Endothelial cell of umbilical vein (primary cell): ENCODE results near the gene CD44. TPM values are rescaled to one million over a fixed set of nuclear protein-coding genes. Genes with fewer than 3 reads are reported as not detected.

ENCODE experiments used
- BruUV-seq: library from RNA; stranded (reverse); fragments of 400-500 nt; replicated peaks from 2 replicates; lab custom pipeline; 2021; lab: Mats Ljungman, UMichigan
- CTCF ChIA-PET: fragments of 300-600, 350-600 bp; sonication (Branson Sonifier 250); formaldehyde crosslinking; loops from one replicate; lab custom pipeline; 2021; ENCODE audit warnings: antibody characterized with exemption, inconsistent platforms; lab: Charles Lee
- POLR2A ChIA-PET: fragments of 300-600, 350-600 bp; sonication (Branson Sonifier 250); formaldehyde crosslinking; loops from one replicate; lab custom pipeline; 2021; ENCODE audit warnings: antibody characterized with exemption, inconsistent platforms; lab: Charles Lee
- DNase-seq: peaks from one replicate; pipeline ENCODE4 v3.0.0-alpha.2; 2011; ENCODE audit warnings: low read depth, low spot score
- FAIRE-seq: peaks from 2 replicates; lab custom pipeline; 2011; peaks lifted over from hg19 to GRCh38; lab: Jason Lieb, UNC
- H2AFZ ChIP-seq: 2 replicates; pipeline ENCODE4 v1.6.0; 2012; ENCODE audit warnings: low read depth, low read length, control low read depth, inconsistent platforms
- H3K27ac ChIP-seq: 2 replicates; pipeline ENCODE4 v1.5.1; 2011; ENCODE audit warnings: low read depth, mild to moderate bottlenecking, control low read depth, low read length, moderate library complexity; ENCODE audit not compliant: insufficient read depth
- H3K27me3 ChIP-seq, 2 experiments: 2 replicates each; pipeline versions ENCODE4 v1.6.0 to v1.6.1; 2011; ENCODE audit warnings: low read length in 2 of 2, mixed read lengths in 1 of 2; ENCODE audit not compliant: control insufficient read depth in 2 of 2, insufficient read depth in 2 of 2
- H3K36me3 ChIP-seq, 2 experiments: 2 replicates in 1 of 2; 3 replicates in 1 of 2; pipeline ENCODE4 v1.5.1; 2011; ENCODE audit warnings: low read length in 2 of 2, mild to moderate bottlenecking in 1 of 2, moderate library complexity in 1 of 2; ENCODE audit not compliant: control insufficient read depth in 2 of 2, insufficient read depth in 2 of 2; ENCODE audit errors: extremely low read depth in 1 of 2
- H3K4me1 ChIP-seq: 3 replicates; pipeline ENCODE4 v1.5.1; 2011; ENCODE audit warnings: mild to moderate bottlenecking, low read length; ENCODE audit not compliant: control insufficient read depth, insufficient read depth; ENCODE audit errors: extremely low read depth
- H3K4me2 ChIP-seq: 2 replicates; pipeline ENCODE4 v1.6.1; 2011; ENCODE audit warnings: low read length, control low read depth, mixed read lengths; ENCODE audit not compliant: insufficient read depth
- H3K4me3 ChIP-seq, 3 experiments: fragments of 200-600 bp in 1 of 3; sonication (generic), shearing (Covaris generic) in 1 of 3; replicated peaks in 1 of 3; 2 replicates each; pipeline ENCODE4 v1.5.1; 2011 to 2016; ENCODE audit warnings: control low read depth in 3 of 3, low read length in 3 of 3, mild to moderate bottlenecking in 2 of 3, inconsistent platforms in 1 of 3, low read depth in 1 of 3, moderate library complexity in 1 of 3; ENCODE audit not compliant: insufficient read depth in 1 of 3
- H3K79me2 ChIP-seq: 2 replicates; pipeline ENCODE4 v1.6.0; 2012; ENCODE audit warnings: low read length, inconsistent platforms; ENCODE audit not compliant: control insufficient read depth, insufficient read depth
- H3K9ac ChIP-seq: replicated peaks from 2 replicates; pipeline ENCODE3; 2011; ENCODE audit warnings: low read length, control low read depth; ENCODE audit not compliant: insufficient read depth; ENCODE audit errors: extremely low read depth
- H3K9me1 ChIP-seq: replicated peaks from 3 replicates; pipeline ENCODE4 v1.6.0; 2011; ENCODE audit warnings: mild to moderate bottlenecking, low read length; ENCODE audit not compliant: control insufficient read depth, insufficient read depth; ENCODE audit errors: extremely low read depth
- H3K9me3 ChIP-seq: replicated peaks from 2 replicates; pipeline ENCODE4 v1.5.1; 2012; ENCODE audit warnings: low read length, inconsistent platforms; ENCODE audit not compliant: control insufficient read depth, insufficient read depth
- H4K20me1 ChIP-seq: replicated peaks from 2 replicates; pipeline ENCODE3; 2011; ENCODE audit warnings: mild to moderate bottlenecking, low read length; ENCODE audit not compliant: control insufficient read depth, insufficient read depth; ENCODE audit errors: extremely low read depth
- CTCF ChIP-seq, 2 donors: IDR thresholded peaks; 1 replicate in 1 of 2; 2 replicates in 1 of 2; pipeline ENCODE4 v1.5.1; 2011; ENCODE audit warnings: low read length in 2 of 2, mild to moderate bottlenecking in 2 of 2, moderate library complexity in 2 of 2, control low read depth in 1 of 2, inconsistent platforms in 1 of 2, low read depth in 1 of 2; ENCODE audit not compliant: insufficient read depth in 1 of 2; ENCODE audit errors: extremely low read depth in 1 of 2
- EZH2 ChIP-seq: IDR thresholded peaks from 2 replicates; pipeline ENCODE4 v1.6.1; 2012; ENCODE audit warnings: borderline replicate concordance, low read depth, mild to moderate bottlenecking, moderate library complexity, low read length, inconsistent platforms; ENCODE audit not compliant: severe bottlenecking
- FOS ChIP-seq: IDR thresholded peaks from 2 replicates; pipeline ENCODE4 v1.6.1; 2011; ENCODE audit warnings: mild to moderate bottlenecking, low read length, moderate library complexity, borderline replicate concordance; ENCODE audit not compliant: insufficient read depth
- GATA2 ChIP-seq: IDR thresholded peaks from 2 replicates; pipeline ENCODE4 v1.7.0; 2011; ENCODE audit warnings: low read depth, mild to moderate bottlenecking, moderate library complexity, mixed read lengths, low read length; ENCODE audit not compliant: insufficient read length, insufficient read depth
- JUN ChIP-seq: IDR thresholded peaks from 2 replicates; pipeline ENCODE4 v1.6.1; 2011; ENCODE audit warnings: borderline replicate concordance, low read depth; ENCODE audit not compliant: insufficient read length, insufficient read depth
- MAX ChIP-seq: IDR thresholded peaks from 2 replicates; pipeline ENCODE4 v1.6.1; 2011; ENCODE audit not compliant: insufficient read depth, insufficient read length
- MYC ChIP-seq: IDR thresholded peaks from one replicate; pipeline ENCODE4 v1.6.1; 2011; ENCODE audit warnings: mild to moderate bottlenecking, low read depth, low read length
- POLR2A ChIP-seq: IDR thresholded peaks from 2 replicates; pipeline ENCODE4 v1.6.1; 2012; ENCODE audit warnings: low read depth, mild to moderate bottlenecking, control low read depth, low read length
- POLR2AphosphoS5 ChIP-seq: IDR thresholded peaks from 2 replicates; pipeline ENCODE4 v1.6.1; 2012; ENCODE audit warnings: low read depth, mild to moderate bottlenecking, control low read depth, low read length, moderate library complexity; ENCODE audit not compliant: insufficient read depth
- dilution Hi-C: fragments of 300-500 bp; cut with MboI; formaldehyde crosslinking; loops from one replicate; pipeline ENCODE4 v1.15.0; 2019; ENCODE audit warnings: low sequenced_read_pairs; ENCODE audit not compliant: extremely low pct_ligation_motif_present
- intact Hi-C: fragments of 100-400 bp; cut with micrococcal nuclease; formaldehyde crosslinking; loops from one replicate; pipeline ENCODE4 v1.10.0; 2022
- polyA plus RNA-seq, 4 experiments: library from polyadenylated mRNA; depleted of rRNA in 3 of 4; stranded (reverse) in 3 of 4; unstranded in 1 of 4; fragments of >200 nt; gene quantifications; 2 replicates each; pipeline versions ENCODE4 v1.2.1 to v1.2.3, GENCODE V29; 2011 to 2012; ENCODE audit warnings: missing spikeins in 1 of 4
- total RNA-seq: library from RNA; stranded (reverse); gene quantifications from 2 replicates; pipeline ENCODE4 v1.2.3, GENCODE V29; 2021

Gene CD44
- total and polyA plus RNA-seq, 2 donors (not counting 3 experiments of a cell fraction or from before 2014, with no cell fraction given), result 25.5 to 26.3 TPM

DNA sequence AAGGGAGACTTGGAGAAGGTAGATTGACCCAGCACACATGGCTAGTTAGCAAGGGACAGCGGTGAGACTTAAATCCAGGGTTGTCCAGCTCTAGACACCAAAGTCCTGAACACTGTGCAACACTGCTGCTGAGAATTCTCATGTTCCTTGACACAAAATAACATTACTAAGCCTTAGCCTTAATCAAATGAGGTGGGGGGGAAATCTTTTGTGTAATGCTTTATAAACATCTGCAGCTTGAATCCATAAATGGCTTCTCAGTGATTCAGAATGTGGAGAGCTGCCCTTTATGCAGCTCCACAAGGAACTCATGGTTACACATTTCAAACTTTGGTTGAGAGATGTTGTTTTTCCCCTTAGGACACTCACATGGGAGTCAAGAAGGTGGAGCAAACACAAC is 80.0 kb downstream of the CD44 start:
- Histone ChIP-seq H3K36me3 (peaks cover 0 to 2% of the 10 kb centered on the region in 2 experiments), H3K27me3 (no peaks in the 10 kb centered on the region), H2AFZ (no peak overlapping the region), H3K9ac (no peak overlapping the region), H3K4me2 (no peak overlapping the region), H3K27ac (no peak overlapping the region), H3K9me1 (no peaks in the 10 kb centered on the region), H4K20me1 (no peaks in the 10 kb centered on the region), H3K9me3 (no peaks in the 10 kb centered on the region), H3K4me3 (no peak overlapping the region), H3K4me1 (peaks cover 7% of the 10 kb centered on the region), H3K79me2 (no peaks in the 10 kb centered on the region)
- CTCF ChIA-PET, result interaction anchor here (1.0 to 2.2 kb wide), 4 partner anchors 17 to 292 kb away, joined by 3 to 7 read pairs (median 4); no protein-coding TSS in a partner anchor
- intact Hi-C loops, result no loop called here
- POLR2A ChIA-PET, result no interaction called here
- no TSS peak for BruUV-seq
- TF ChIP-seq MYC, result no peak
- TF ChIP-seq POLR2AphosphoS5, result no peak
- TF ChIP-seq JUN, result no peak
- TF ChIP-seq GATA2, result no peak
- no peak for TF ChIP-seq POLR2A
- no peak for TF ChIP-seq EZH2
- TF ChIP-seq CTCF (IDR thresholded peaks at IDR 0.05; ENCODE audit: extremely low read depth in 1 of 2, insufficient read depth in 1 of 2, low read depth in 1 of 2, low read length in 2 of 2), result no peak
- no peak for TF ChIP-seq FOS
- no peak for TF ChIP-seq MAX
- FAIRE-seq (no peak), DNase-seq (no peak)
- dilution Hi-C loops, result no loop called here
